ENCODE measurements around the gene EPB42.

- TF ChIP-seq EZH2 (IDR thresholded peaks at IDR 0.05; ENCODE audit: low read length), result no peak
- TF ChIP-seq CTCF (optimal IDR thresholded peaks at IDR 0.05 in 1 of 3, IDR thresholded peaks at IDR 0.05 in 1 of 3, conservative IDR thresholded peaks at IDR 0.05 in 1 of 3; ENCODE audit: extremely low read depth in 1 of 3, insufficient read depth in 2 of 3, low read length in 3 of 3), result no peak
Measured at GRCh38 chr15:43256341-43256740, 35.5 kb upstream of the EPB42 start.
